K562 (cell line): ENCODE results near the gene SYNGR3. TPM values are rescaled to one million over a fixed set of nuclear protein-coding genes. Genes with fewer than 3 reads are reported as not detected.

ENCODE experiments used
- ATAC-seq: fragments of 200-7000 bp; cut with Tn5 transposase; 3 replicates; pipeline ENCODE4 v1.9.1; 2020; ENCODE audit warnings: moderate library complexity
- BruUV-seq: library from RNA; stranded (reverse); fragments of 400-500 nt; replicated peaks from 2 replicates; lab custom pipeline; 2021; lab: Mats Ljungman, UMichigan
- CTCF ChIA-PET: fragments of 300-600 bp; formaldehyde crosslinking; extraction: SDS; loops from one replicate; lab custom pipeline; 2021; ENCODE audit warnings: low intra/inter-chr PET ratio; lab: Yijun Ruan, JAX
- POLR2A ChIA-PET: fragments of 300-600, 350-650 bp; sonication (Branson Sonifier 250); formaldehyde crosslinking; extraction: SDS; loops from one replicate; lab custom pipeline; 2021; ENCODE audit warnings: antibody characterized with exemption, inconsistent platforms; lab: Yijun Ruan, JAX
- DNase-seq, 4 experiments: peaks; one replicate each; pipeline versions ENCODE4 v3.0.0 to v3.0.0-alpha.2; 2011 to 2018; ENCODE audit warnings: low spot score in 3 of 4, mixed read lengths in 3 of 4; ENCODE audit errors: extremely low read depth in 1 of 4
- FAIRE-seq: peaks from 2 replicates; lab custom pipeline; 2011; peaks lifted over from hg19 to GRCh38; lab: Jason Lieb, UNC
- H2AFZ ChIP-seq: 2 replicates; pipeline ENCODE4 v1.6.0; 2011; ENCODE audit warnings: low read depth, low read length, control low read depth, inconsistent platforms
- H3K27ac ChIP-seq: fragments of 200-600 bp; 3 replicates; pipeline ENCODE4 v1.8.0; 2011; ENCODE audit warnings: low read depth, mild to moderate bottlenecking, control low read depth, inconsistent platforms, low read length, moderate library complexity, mixed read lengths; ENCODE audit errors: extremely low read depth
- H3K27me3 ChIP-seq, 2 experiments: fragments of 300-600 bp in 1 of 2; 2 replicates in 1 of 2; 3 replicates in 1 of 2; pipeline versions ENCODE4 v1.6.0 to v1.8.0; 2011; ENCODE audit warnings: inconsistent platforms in 2 of 2, low read length in 2 of 2, mild to moderate bottlenecking in 1 of 2, mixed read lengths in 1 of 2, moderate library complexity in 1 of 2; ENCODE audit not compliant: control insufficient read depth in 2 of 2, insufficient read depth in 2 of 2
- H3K36me3 ChIP-seq: fragments of 300-600 bp; 3 replicates; pipeline ENCODE4 v1.8.0; 2011; ENCODE audit warnings: mild to moderate bottlenecking, low read length, inconsistent platforms; ENCODE audit not compliant: control insufficient read depth, insufficient read depth
- H3K4me1 ChIP-seq, 2 experiments: fragments of 200-600 bp in 1 of 2; replicated peaks in 1 of 2; 2 replicates in 1 of 2; 3 replicates in 1 of 2; pipeline versions ENCODE4 v1.5.1 to v1.8.0; 2011; ENCODE audit warnings: inconsistent platforms in 2 of 2, low read length in 2 of 2, mild to moderate bottlenecking in 1 of 2, mixed read lengths in 1 of 2, moderate library complexity in 1 of 2; ENCODE audit not compliant: control insufficient read depth in 2 of 2, insufficient read depth in 2 of 2
- H3K4me2 ChIP-seq: 2 replicates; pipeline ENCODE4 v1.6.1; 2011; ENCODE audit warnings: low read length, control low read depth, inconsistent platforms, mixed read lengths; ENCODE audit not compliant: insufficient read depth
- H3K4me3 ChIP-seq: fragments of 200-600 bp; sonication (generic), shearing (Covaris generic); 2 replicates; pipeline ENCODE4 v1.5.1; 2016; ENCODE audit warnings: control low read depth, inconsistent platforms
- H3K79me2 ChIP-seq: fragments of 200-600 bp; 3 replicates; pipeline ENCODE4 v1.8.0; 2011; ENCODE audit warnings: low read length, inconsistent platforms; ENCODE audit not compliant: control insufficient read depth, insufficient read depth
- H3K9ac ChIP-seq, 2 experiments: 2 replicates each; pipeline versions ENCODE4 v1.6.0 to v1.6.1; 2011; ENCODE audit warnings: low read depth in 2 of 2, low read length in 2 of 2, control low read depth in 1 of 2, inconsistent platforms in 1 of 2, mild to moderate bottlenecking in 1 of 2, mixed read lengths in 1 of 2; ENCODE audit not compliant: insufficient read depth in 1 of 2
- H3K9me1 ChIP-seq: one replicate; pipeline ENCODE4 v1.6.0; 2011; ENCODE audit warnings: inconsistent platforms, mild to moderate bottlenecking, low read length, moderate library complexity; ENCODE audit not compliant: control insufficient read depth, insufficient read depth
- H3K9me3 ChIP-seq: replicated peaks from 2 replicates; pipeline ENCODE4 v1.5.1; 2011; ENCODE audit warnings: low read depth, low read length, inconsistent platforms; ENCODE audit not compliant: control insufficient read depth, insufficient read depth
- H4K20me1 ChIP-seq: replicated peaks from 2 replicates; pipeline ENCODE4 v1.6.1; 2011; ENCODE audit warnings: low read length, inconsistent platforms, mixed read lengths; ENCODE audit not compliant: control insufficient read depth, insufficient read depth
- HDGF ChIP-seq: fragments of 450-650 bp; IDR thresholded peaks from 2 replicates; pipeline ENCODE4 v1.6.1; 2016
- HIVEP1 ChIP-seq: fragments of 250-450 bp; sonication (Bioruptor Pico); IDR thresholded peaks from 2 replicates; pipeline ENCODE4 v1.4.0; 2020; ENCODE audit warnings: mild to moderate bottlenecking
- JUND ChIP-seq, 2 experiments: IDR thresholded peaks; 2 replicates in 1 of 2; 3 replicates in 1 of 2; pipeline ENCODE4 v1.6.1; 2011; ENCODE audit warnings: borderline replicate concordance in 2 of 2, low read depth in 2 of 2, low read length in 2 of 2, improper control_type of control experiment in 1 of 2, missing biosample characterization in 1 of 2, missing genetic modification characterization in 1 of 2, missing genetic modification reagents in 1 of 2
- MCM2 ChIP-seq: fragments of 450-650 bp; IDR thresholded peaks from 2 replicates; pipeline ENCODE4 v1.6.1; 2017; ENCODE audit warnings: low read depth, mild to moderate bottlenecking
- NFIC ChIP-seq: fragments of 450-650 bp; IDR thresholded peaks from 2 replicates; pipeline ENCODE4 v1.6.1; 2017; ENCODE audit warnings: mild to moderate bottlenecking, inconsistent platforms
- RBFOX2 ChIP-seq: fragments of 200-400 bp; formaldehyde crosslinking; IDR thresholded peaks from 2 replicates; pipeline ENCODE4 v1.6.1; 2017; ENCODE audit warnings: low read depth, mild to moderate bottlenecking, low read length, moderate library complexity
- SOX6 ChIP-seq: fragments of 450-650 bp; IDR thresholded peaks from 2 replicates; pipeline ENCODE4 v1.6.1; 2014; ENCODE audit warnings: mild to moderate bottlenecking
- TCFL5 ChIP-seq: fragments of 250-450 bp; sonication (Bioruptor Pico); conservative IDR thresholded peaks from 2 replicates; pipeline ENCODE4 v1.6.1; 2021; ENCODE audit warnings: mild to moderate bottlenecking, moderate library complexity, matching md5 sums
- XRCC4 ChIP-seq: IDR thresholded peaks from one replicate; pipeline ENCODE4 v1.6.1; 2011; ENCODE audit not compliant: insufficient read depth, insufficient read length; ENCODE audit errors: extremely low read depth
- ZNF232 ChIP-seq: sonication (generic); formaldehyde crosslinking; IDR thresholded peaks from 2 replicates; pipeline ENCODE4 v1.8.0; 2022; ENCODE audit warnings: mild to moderate bottlenecking, missing genetic modification reagents
- WGBS: fragments of 100-300 bp; shearing (Covaris generic); methylation state at CpG from one replicate; pipeline ENCODE4 v1.1.6; 2016; ENCODE audit warnings: low coverage, mixed read lengths; ENCODE audit not compliant: insufficient coverage; ENCODE audit errors: missing lambda C conversion rate; 5-methylcytosine and 5-hydroxymethylcytosine counted together
- in situ Hi-C: fragments of 300-500 bp; cut with MboI; formaldehyde crosslinking; loops from 4 replicates; pipeline ENCODE4 v1.15.0; 2018; ENCODE audit warnings: inconsistent platforms, mixed read lengths
- intact Hi-C: fragments of 100-400 bp; cut with micrococcal nuclease; formaldehyde crosslinking; loops from 2 replicates; pipeline ENCODE4 v1.14.2; 2022
- polyA plus RNA-seq, 8 experiments: library from polyadenylated mRNA; depleted of rRNA in 4 of 8; stranded (reverse) in 5 of 8; unstranded in 3 of 8; fragments of >200 nt; fragmentation: Nextera tagmentation in 2 of 8; fragmentation: Illumina TruSeq in 1 of 8; extraction: Ambion mirVana in 2 of 8; extraction: Trizol in 1 of 8; gene quantifications; 2 replicates each; pipeline versions ENCODE4 v1.2.1 to v1.2.3, GENCODE V29; 2011 to 2014; ENCODE audit warnings: inconsistent platforms in 1 of 8, missing spikeins in 1 of 8
- total RNA-seq, 7 experiments: library from RNA; depleted of rRNA in 6 of 7; stranded (reverse); fragments of >200 nt in 6 of 7; fragmentation: Illumina TruSeq in 2 of 7; extraction: Trizol in 2 of 7; gene quantifications; 2 replicates each; pipeline versions ENCODE4 v1.2.1 to v1.2.3, GENCODE V29; 2011 to 2021; ENCODE audit warnings: low replicate concordance in 1 of 7
- TF ChIP-seq, protein P1 (sequence below): sonication (generic); formaldehyde crosslinking; IDR thresholded peaks from 2 replicates; pipeline ENCODE4 v1.9.0; 2022; ENCODE audit warnings: mild to moderate bottlenecking, missing genetic modification reagents
- TF ChIP-seq, protein P2 (sequence below): fragments of 450-650 bp; conservative IDR thresholded peaks from 2 replicates; pipeline ENCODE4 v1.6.1; 2016; ENCODE audit warnings: missing genetic modification characterization, low read depth, mild to moderate bottlenecking, missing compliant biosample characterization, moderate library complexity
- TF ChIP-seq, protein P3 (sequence below): fragments of 450-650 bp; IDR thresholded peaks from 2 replicates; pipeline ENCODE4 v1.6.1; 2016; ENCODE audit warnings: mild to moderate bottlenecking
- TF ChIP-seq, protein P4 (sequence below): sonication (generic); formaldehyde crosslinking; IDR thresholded peaks from 2 replicates; pipeline ENCODE4 v1.8.0; 2023; ENCODE audit warnings: mild to moderate bottlenecking, missing genetic modification reagents

The SYNGR3 gene
- total and polyA plus RNA-seq, 9 of the 15 experiments (the other 6 are each of a cell fraction or from before 2014, with no cell fraction given), result 3.7 to 69.2 (median 36.3) TPM

DNA sequence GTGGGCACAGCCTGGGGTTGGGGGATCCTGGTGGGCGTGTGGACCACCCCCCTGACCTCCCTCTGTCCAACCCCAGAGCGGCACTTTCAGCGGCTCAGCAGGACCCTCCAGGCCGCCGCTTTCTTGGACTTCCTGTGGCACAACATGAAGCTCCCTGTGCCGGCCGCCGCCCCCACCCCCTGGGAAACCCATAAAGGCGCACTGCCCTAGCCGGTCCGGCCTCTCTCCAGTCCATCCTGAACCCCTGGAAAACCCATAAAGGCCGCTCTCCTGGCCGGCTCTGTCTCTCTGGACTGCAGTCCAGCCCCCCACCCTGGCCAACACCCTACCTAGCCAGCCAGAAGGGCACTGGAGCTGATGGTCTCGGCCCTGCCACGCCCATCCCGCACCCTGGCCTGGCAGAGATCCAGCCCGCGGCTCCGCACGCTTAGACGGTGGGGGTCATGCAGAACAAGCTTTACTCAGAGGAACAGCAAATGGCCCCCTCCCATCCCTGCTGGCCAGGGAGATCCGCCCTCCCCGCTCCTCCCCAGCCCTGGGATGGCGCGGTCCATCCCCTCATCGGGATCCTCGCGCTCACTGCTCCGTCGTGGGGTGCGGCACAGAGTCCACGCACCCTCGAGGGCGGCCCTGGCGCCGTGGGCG lies 11.2 kb upstream of the SYNGR3 start:
- ChIA-PET POLR2A (interaction anchor here (0.6 to 2.7 kb wide), 4 partner anchors 10 to 35 kb away, joined by 3 to 30 read pairs (median 4); partner anchors contain the start of gene RPS2), CTCF (no interaction called here)
- ATAC-seq, result no peak
- Histone ChIP-seq H4K20me1 (no peaks in the 10 kb centered on the region), H3K9me1 (no peaks in the 10 kb centered on the region), H3K4me2 (no peak overlapping the region), H3K36me3 (peaks cover 59% of the 10 kb centered on the region; the same call in 2 of the 3 replicates), H3K27ac (no peak overlapping the region), H3K27me3 (no peaks in the 10 kb centered on the region), H3K4me1 (peaks cover 0 to 84% of the 10 kb centered on the region in 2 experiments; a peak in 2 of 5 replicates), H3K9ac (no peak overlapping the region), H3K79me2 (peaks cover 9% of the 10 kb centered on the region; the same call in 2 of the 3 replicates), H3K4me3 (no peak overlapping the region), H2AFZ (no peak overlapping the region), H3K9me3 (no peaks in the 10 kb centered on the region)
- no TSS peak for BruUV-seq
- intact Hi-C loops (no loop called here), in situ Hi-C loops (no loop called here)
- DNase-seq, result peak in 1 of 4 experiments; percentile 33
- FAIRE-seq, result no peak
- WGBS, result 96% methylated on average over 17 of the region's 37 CpGs
- no peak for TF ChIP-seq MCM2
- TF ChIP-seq XRCC4, result no peak
- no peak for TF ChIP-seq SOX6
- TF ChIP-seq TCFL5 (CRISPR knock-in tag), result no peak
- peak; percentile 33; the same call in 1 of the 2 replicates for TF ChIP-seq NFIC
- no peak for TF ChIP-seq ZNF232 (CRISPR knock-in tag)
- TF ChIP-seq, protein P1, sequence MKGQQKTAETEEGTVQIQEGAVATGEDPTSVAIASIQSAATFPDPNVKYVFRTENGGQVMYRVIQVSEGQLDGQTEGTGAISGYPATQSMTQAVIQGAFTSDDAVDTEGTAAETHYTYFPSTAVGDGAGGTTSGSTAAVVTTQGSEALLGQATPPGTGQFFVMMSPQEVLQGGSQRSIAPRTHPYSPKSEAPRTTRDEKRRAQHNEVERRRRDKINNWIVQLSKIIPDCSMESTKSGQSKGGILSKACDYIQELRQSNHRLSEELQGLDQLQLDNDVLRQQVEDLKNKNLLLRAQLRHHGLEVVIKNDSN (CRISPR knock-in tag), result no peak
- TF ChIP-seq, protein P2, sequence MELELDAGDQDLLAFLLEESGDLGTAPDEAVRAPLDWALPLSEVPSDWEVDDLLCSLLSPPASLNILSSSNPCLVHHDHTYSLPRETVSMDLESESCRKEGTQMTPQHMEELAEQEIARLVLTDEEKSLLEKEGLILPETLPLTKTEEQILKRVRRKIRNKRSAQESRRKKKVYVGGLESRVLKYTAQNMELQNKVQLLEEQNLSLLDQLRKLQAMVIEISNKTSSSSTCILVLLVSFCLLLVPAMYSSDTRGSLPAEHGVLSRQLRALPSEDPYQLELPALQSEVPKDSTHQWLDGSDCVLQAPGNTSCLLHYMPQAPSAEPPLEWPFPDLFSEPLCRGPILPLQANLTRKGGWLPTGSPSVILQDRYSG (tag), result no peak
- TF ChIP-seq, protein P3, sequence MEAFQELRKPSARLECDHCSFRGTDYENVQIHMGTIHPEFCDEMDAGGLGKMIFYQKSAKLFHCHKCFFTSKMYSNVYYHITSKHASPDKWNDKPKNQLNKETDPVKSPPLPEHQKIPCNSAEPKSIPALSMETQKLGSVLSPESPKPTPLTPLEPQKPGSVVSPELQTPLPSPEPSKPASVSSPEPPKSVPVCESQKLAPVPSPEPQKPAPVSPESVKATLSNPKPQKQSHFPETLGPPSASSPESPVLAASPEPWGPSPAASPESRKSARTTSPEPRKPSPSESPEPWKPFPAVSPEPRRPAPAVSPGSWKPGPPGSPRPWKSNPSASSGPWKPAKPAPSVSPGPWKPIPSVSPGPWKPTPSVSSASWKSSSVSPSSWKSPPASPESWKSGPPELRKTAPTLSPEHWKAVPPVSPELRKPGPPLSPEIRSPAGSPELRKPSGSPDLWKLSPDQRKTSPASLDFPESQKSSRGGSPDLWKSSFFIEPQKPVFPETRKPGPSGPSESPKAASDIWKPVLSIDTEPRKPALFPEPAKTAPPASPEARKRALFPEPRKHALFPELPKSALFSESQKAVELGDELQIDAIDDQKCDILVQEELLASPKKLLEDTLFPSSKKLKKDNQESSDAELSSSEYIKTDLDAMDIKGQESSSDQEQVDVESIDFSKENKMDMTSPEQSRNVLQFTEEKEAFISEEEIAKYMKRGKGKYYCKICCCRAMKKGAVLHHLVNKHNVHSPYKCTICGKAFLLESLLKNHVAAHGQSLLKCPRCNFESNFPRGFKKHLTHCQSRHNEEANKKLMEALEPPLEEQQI, result no peak
- TF ChIP-seq HDGF, result no peak
- no peak for TF ChIP-seq JUND (IDR thresholded peaks at IDR 0.05; ENCODE audit: borderline replicate concordance, low read depth, low read length)
- no peak for TF ChIP-seq JUND (tag; IDR thresholded peaks at IDR 0.05; ENCODE audit: borderline replicate concordance, low read depth, low read length)
- TF ChIP-seq, protein P4, sequence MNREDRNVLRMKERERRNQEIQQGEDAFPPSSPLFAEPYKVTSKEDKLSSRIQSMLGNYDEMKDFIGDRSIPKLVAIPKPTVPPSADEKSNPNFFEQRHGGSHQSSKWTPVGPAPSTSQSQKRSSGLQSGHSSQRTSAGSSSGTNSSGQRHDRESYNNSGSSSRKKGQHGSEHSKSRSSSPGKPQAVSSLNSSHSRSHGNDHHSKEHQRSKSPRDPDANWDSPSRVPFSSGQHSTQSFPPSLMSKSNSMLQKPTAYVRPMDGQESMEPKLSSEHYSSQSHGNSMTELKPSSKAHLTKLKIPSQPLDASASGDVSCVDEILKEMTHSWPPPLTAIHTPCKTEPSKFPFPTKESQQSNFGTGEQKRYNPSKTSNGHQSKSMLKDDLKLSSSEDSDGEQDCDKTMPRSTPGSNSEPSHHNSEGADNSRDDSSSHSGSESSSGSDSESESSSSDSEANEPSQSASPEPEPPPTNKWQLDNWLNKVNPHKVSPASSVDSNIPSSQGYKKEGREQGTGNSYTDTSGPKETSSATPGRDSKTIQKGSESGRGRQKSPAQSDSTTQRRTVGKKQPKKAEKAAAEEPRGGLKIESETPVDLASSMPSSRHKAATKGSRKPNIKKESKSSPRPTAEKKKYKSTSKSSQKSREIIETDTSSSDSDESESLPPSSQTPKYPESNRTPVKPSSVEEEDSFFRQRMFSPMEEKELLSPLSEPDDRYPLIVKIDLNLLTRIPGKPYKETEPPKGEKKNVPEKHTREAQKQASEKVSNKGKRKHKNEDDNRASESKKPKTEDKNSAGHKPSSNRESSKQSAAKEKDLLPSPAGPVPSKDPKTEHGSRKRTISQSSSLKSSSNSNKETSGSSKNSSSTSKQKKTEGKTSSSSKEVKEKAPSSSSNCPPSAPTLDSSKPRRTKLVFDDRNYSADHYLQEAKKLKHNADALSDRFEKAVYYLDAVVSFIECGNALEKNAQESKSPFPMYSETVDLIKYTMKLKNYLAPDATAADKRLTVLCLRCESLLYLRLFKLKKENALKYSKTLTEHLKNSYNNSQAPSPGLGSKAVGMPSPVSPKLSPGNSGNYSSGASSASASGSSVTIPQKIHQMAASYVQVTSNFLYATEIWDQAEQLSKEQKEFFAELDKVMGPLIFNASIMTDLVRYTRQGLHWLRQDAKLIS, result no peak
- no peak for TF ChIP-seq HIVEP1 (CRISPR knock-in tag)
- peak; percentile 13; the same call in 1 of the 2 replicates for TF ChIP-seq RBFOX2
